T-helper 2 cell treated with Interferon-gamma antibody and Interleukin-4, amounts not matched to agents 5 μg/mL and 100 μg/mL, for 36 hours (primary cell): ENCODE data around the gene SLC26A2.

Source experiments
- DNase-seq: peaks from one replicate; pipeline ENCODE4 v3.0.0; 2021; ENCODE audit warnings: low spot score
- H3K27ac Mint-ChIP-seq: one replicate; pipeline ENCODE4 v1.8.0; 2021; ENCODE audit warnings: mild to moderate bottlenecking, mixed read lengths
- H3K27me3 Mint-ChIP-seq: one replicate; pipeline ENCODE4 v1.8.0; 2021; ENCODE audit warnings: low read depth, mixed read lengths
- H3K36me3 Mint-ChIP-seq: one replicate; pipeline ENCODE4 v1.8.0; 2021; ENCODE audit warnings: low read depth, mixed read lengths
- H3K4me1 Mint-ChIP-seq: one replicate; pipeline ENCODE4 v1.8.0; 2021; ENCODE audit warnings: low read depth, mixed read lengths
- H3K4me3 Mint-ChIP-seq: one replicate; pipeline ENCODE4 v1.8.0; 2022; ENCODE audit warnings: mild to moderate bottlenecking, moderate library complexity, mixed read lengths
- H3K9me3 Mint-ChIP-seq: one replicate; pipeline ENCODE4 v1.8.0; 2021; ENCODE audit warnings: mixed read lengths

SLC26A2 gene

DNA sequence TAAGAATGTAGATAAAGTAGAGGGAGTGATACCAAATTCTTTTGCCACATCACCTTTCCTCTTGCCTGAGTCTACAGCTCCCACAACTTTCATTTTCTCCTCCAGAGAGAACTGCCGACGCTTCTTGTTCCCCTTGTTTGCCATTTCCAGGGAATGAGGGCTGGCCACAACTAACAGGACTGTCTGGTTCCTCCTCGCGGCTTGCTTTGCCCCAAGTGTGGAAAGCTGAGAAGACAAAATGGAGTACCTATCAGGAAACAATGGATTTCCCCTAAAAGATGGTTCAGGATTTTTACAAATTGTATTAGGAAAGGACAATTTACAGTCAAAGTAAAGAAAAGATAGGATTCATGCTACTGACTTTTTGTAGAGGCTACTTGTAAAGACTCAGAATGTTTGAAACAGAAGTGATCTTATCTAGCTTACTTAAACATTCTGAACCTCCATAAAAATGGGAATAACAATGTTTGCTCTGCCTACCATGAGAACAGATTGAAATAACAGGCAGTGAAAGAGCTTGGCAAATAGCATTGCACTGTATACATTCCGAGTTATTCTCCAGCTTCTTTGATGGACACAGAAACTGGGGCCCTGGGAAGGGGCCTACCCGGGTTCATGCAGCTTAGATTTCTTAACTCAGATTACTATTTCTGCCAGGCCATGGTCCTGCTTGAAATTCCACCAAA, 35.8 kb downstream of the SLC26A2 start:
- Mint-ChIP-seq H3K27me3 (no peaks in the 10 kb centered on the region), H3K4me3 (no peak overlapping the region), H3K9me3 (no peaks in the 10 kb centered on the region), H3K4me1 (peaks cover 13% of the 10 kb centered on the region), H3K36me3 (peaks cover 1% of the 10 kb centered on the region), H3K27ac (no peak overlapping the region)
- no peak for DNase-seq

DNA sequence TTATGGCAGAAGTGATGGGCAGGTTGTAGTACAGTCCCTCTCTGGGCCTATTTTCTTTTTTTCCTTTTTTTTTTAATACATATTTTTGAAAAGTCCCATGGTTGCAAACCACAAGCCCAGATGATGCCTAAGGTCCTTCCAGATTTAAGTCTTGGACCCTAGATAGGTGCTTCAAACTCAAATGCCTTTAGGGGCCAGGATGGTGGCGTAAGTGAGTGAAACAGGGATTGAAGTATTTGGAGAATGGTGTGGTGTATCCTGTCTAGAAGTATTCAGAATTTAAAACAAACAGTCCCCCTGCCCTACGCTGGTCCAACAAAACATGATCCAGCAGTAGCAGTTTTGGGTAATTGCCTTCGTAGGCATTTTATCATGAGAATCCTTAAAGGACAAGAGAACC, 37.7 kb downstream of the SLC26A2 start:
- H3K27me3 Mint-ChIP-seq: no peaks in the 10 kb centered on the region
- DNase-seq: no peak
- no peak overlapping the region for H3K4me3 Mint-ChIP-seq
- H3K36me3 Mint-ChIP-seq: peaks cover 12% of the 10 kb centered on the region
- no peak overlapping the region for H3K27ac Mint-ChIP-seq
- peaks cover 28% of the 10 kb centered on the region for H3K4me1 Mint-ChIP-seq
- H3K9me3 Mint-ChIP-seq: no peaks in the 10 kb centered on the region

DNA sequence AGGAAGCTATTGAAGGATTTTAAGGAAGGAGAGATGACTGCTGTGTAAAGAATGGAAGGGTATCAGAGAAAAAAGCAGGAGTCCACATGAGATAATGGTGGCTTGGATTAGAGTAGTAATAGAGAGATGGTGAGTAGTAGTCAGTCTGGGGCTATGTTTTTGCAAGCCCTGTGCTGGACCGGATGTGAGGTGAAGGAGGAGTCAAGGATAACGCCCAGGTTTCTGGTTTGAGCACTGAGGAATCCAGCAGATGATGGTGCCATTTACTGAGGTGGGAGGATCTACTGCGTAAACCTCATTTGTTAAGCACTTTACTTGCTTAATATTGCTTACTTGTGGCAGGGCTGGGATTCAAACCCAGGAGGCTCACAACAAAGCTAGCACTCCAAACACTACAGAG, 38.8 kb downstream of the SLC26A2 start:
- Mint-ChIP-seq H3K36me3 (peaks cover 15% of the 10 kb centered on the region), H3K9me3 (no peaks in the 10 kb centered on the region), H3K27ac (peak overlapping the region; percentile 91), H3K27me3 (no peaks in the 10 kb centered on the region), H3K4me1 (peaks cover 31% of the 10 kb centered on the region), H3K4me3 (peak overlapping the region; percentile 91)
- no peak for DNase-seq

DNA sequence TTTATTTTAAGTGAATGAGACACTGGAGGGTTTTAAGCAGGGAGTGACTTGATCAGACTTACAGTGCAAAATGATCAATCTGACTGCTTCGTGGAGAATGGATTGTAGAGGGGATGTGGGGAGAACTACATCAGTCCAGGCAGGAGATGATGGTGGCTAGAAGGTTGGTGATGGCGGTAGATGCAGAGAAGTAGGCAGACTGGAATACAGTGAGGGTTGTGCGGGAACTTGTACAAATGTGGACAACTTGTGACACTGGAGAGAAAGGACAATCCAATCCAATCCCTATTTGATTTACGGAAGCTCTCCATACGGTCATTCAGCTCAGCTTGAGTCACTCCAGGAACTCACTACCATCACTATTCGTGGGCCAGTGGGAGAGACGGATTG, 39.3 kb downstream of the SLC26A2 start:
- Mint-ChIP-seq H3K27me3 (no peaks in the 10 kb centered on the region), H3K27ac (peak overlapping the region; percentile 91), H3K4me3 (peak overlapping the region; percentile 91), H3K36me3 (peaks cover 20% of the 10 kb centered on the region), H3K9me3 (no peaks in the 10 kb centered on the region), H3K4me1 (peaks cover 31% of the 10 kb centered on the region)
- DNase-seq: no peak

DNA sequence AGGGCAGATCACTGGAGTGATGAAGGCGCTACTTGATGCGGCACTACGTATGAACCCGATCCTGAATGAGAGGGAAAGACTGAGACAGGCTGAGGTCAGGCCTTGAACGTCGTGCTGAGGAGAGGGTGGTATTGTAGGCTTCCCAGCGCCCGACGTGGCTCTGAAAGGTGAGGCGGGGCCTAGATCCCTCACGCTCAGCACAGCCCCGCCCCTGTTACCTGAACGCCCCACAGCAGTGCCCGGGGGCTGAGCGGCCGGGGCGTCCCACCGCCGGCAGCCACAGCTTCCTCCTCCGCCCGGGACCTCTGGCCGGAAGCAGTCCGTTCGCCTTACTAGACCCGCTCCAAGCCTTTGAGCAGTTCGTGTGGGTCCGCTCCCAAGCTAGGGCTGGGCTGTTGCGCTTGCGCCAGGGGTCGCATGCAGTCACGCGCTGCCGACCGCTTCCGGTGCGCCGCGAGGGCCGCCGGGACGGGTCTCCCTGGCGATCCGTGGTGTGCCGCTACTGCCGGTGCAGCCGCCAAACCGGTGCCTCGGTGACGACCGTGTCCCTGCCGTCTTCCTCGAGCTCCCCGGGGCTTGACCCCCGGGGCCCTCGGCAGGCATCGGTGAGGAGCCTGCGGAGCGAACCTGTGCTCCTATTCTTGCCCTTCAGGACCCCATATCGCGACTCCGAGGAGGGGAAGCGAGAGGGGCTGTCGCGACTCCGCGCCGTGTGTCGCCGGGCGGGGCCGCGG, 39.9 kb downstream of the SLC26A2 start, which contains the start of the genes HMGXB3 and TIGD6:
HMGXB3 (plus strand) TSS at position 484 of the 734 bp plus-strand sequence. CDS start 4,114 bp downstream, outside the sequence.
TIGD6 (minus strand) TSS at position 399 of the 734 bp plus-strand sequence. CDS start 4,306 bp downstream, outside the sequence.
- H3K9me3 Mint-ChIP-seq: no peaks in the 10 kb centered on the region

DNA sequence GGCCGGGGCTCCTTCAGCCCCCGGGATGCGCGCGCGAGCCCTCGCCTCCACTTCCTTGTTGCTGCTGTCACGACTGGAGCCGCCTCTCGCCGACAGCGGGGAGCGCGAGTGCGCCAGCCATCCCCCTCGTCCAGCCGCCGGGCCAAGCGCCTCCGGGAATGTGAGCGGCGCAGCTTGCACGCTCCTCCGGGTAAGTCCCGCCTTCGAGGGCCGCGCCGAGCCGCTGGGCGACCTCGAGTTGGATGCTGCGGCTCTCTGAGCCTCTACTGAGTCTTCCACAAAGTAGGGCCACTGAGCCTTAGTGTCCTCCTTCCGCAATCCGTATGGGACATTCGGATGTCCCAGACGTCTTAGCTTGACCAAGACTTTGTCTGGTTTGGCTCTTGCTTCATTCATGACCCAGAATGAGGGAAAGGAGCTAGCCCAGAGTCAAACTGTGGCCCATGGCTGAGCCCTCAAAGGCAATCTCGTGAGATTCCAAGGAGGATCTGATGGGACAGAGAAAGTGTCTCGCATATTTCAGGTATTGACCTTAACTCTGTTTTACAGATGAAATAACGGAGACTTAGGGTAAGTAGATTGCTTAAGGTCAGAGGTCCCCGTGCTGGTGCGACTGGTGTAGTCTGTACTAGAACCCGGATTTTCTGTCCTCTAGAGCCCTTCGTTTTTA, 40.6 kb downstream of the SLC26A2 start:
- Mint-ChIP-seq H3K9me3 (no peaks in the 10 kb centered on the region), H3K4me3 (peak overlapping the region; percentile 94), H3K4me1 (peaks cover 31% of the 10 kb centered on the region), H3K27me3 (no peaks in the 10 kb centered on the region), H3K27ac (peak overlapping the region; percentile 97), H3K36me3 (peaks cover 27% of the 10 kb centered on the region)
- DNase-seq: peak; percentile 12

More for the DNA sequence above, 39.9 kb downstream of the SLC26A2 start, which contains the start of the genes HMGXB3 and TIGD6:
- peaks cover 22% of the 10 kb centered on the region for H3K36me3 Mint-ChIP-seq
- H3K4me1 Mint-ChIP-seq: peaks cover 31% of the 10 kb centered on the region
- DNase-seq: peak; percentile 91
- no peaks in the 10 kb centered on the region for H3K27me3 Mint-ChIP-seq
- peak within 1 kb of the TSS; percentile 94 for H3K4me3 Mint-ChIP-seq
- peak within 1 kb of the TSS; percentile 97 for H3K27ac Mint-ChIP-seq

DNA sequence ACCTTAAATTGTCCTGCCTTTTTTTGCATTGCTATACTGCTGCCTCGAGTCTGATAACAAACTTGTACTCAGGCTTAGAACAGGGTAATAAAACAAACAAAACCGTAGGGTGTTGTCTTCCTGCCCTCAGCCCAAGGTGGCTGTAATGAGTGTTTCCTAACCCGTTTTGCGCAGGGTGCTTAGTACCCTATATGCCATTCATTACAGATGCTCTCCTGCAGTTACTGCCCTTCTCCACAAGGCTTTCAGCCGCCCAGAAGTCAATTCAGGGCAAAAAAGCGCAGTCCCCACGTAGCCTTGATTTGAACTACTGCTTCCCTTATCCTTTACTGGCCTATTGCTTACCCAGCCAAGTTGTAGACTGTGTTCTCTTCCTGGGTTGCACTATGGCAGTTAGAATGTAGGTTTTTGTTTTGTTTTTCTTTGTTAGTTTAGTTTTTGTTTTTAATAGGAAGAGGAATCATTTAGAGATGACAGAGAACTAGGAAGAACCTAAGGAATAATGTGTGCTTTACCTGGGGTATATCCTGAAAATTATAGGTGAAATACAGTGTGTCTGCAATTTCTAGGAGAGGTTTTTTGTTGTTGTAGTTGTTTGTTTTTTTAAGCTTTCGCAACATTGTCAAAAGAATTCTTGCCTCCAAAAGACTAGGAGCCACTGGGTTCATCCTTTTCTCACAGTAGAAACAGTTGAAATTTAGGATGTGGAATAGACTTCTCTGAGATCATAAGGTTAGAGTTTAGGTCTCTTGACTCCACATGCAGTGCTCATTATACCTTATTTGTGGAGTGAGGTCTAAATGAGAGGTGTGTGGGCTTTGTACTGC, 41.3 kb downstream of the SLC26A2 start:
- no peaks in the 10 kb centered on the region for H3K27me3 Mint-ChIP-seq
- H3K27ac Mint-ChIP-seq: peak overlapping the region; percentile 97
- H3K36me3 Mint-ChIP-seq: peaks cover 30% of the 10 kb centered on the region
- DNase-seq: peak; percentile 65
- peak overlapping the region; percentile 94 for H3K4me3 Mint-ChIP-seq
- no peaks in the 10 kb centered on the region for H3K9me3 Mint-ChIP-seq
- H3K4me1 Mint-ChIP-seq: peaks cover 34% of the 10 kb centered on the region

DNA sequence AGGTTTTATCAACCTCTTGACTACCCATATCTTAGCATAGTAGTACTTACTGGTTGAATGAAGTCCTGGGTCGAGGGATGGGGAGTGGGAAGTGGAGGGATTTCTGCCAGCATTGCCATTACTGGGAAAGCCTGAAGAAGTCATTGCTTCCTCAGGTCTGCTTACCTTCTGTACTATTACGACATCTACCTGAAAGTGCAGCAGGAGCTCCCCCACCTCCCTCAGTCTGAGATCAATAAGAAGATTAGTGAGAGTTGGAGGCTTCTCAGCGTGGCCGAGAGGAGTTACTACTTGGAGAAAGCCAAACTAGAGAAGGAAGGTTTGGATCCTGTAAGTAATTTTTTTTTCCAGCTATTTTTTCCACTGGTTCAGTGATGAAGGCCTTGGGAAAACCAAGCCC, 45.8 kb downstream of the SLC26A2 start:
- DNase-seq: no peak
- H3K27me3 Mint-ChIP-seq: no peaks in the 10 kb centered on the region
- no peak overlapping the region for H3K4me3 Mint-ChIP-seq
- H3K27ac Mint-ChIP-seq: no peak overlapping the region
- peaks cover 54% of the 10 kb centered on the region for H3K36me3 Mint-ChIP-seq
- H3K9me3 Mint-ChIP-seq: no peaks in the 10 kb centered on the region
- H3K4me1 Mint-ChIP-seq: peaks cover 28% of the 10 kb centered on the region

DNA sequence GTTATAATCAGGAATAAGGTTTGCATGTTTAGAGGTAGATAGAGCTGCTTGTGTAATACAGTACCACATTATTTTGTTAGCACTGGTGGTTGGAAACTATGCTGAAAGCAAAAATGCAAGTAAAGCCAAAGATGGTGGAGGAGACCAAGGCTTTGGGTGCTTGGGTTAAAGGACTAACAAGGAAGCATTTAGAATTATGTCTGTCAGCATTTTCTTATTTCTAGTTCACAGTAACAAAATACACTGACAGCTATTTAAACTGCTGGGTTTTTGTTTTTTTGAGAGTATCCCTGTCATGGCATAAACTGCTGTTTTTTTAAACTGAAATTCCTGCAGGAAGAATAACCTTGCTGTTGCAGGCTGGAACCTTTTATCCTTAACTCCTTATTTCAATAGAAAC, 46.5 kb downstream of the SLC26A2 start:
- Mint-ChIP-seq H3K27ac (no peak overlapping the region), H3K4me1 (peaks cover 22% of the 10 kb centered on the region), H3K36me3 (peaks cover 54% of the 10 kb centered on the region), H3K4me3 (no peak overlapping the region), H3K9me3 (no peaks in the 10 kb centered on the region), H3K27me3 (no peaks in the 10 kb centered on the region)
- DNase-seq: no peak

DNA sequence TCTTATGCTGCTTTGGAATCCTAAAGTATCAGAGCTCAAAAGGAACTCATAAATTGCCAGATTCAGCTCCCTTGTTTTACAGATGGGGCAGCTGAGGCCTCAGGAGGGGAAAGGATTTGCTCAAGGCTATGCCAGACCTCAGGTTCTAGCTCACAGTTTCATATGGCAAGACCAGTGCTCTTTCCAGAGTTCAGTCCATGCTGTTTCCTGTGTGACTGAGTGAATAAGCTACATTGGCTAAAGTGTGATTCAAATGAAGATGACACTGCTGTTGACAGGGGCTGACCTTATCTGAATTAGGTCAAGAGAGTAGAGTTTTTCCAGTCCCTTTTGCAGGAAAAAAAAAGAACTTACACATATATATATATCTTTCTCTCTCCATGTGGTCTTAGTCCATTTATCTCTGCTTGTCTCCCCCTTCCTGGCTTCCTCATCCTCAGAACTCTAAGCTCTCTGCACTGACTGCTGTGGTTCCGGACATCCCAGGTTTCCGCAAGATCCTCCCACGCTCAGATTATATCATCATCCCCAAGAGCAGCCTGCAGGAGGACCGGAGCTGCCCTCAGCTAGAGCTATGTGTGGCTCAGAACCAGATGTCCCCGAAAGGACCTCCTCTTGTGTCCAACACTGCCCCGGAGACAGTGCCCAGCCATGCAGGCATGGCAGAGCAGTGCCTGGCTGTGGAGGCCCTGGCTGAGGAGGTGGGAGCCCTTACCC, 49.3 kb downstream of the SLC26A2 start:
- Mint-ChIP-seq H3K4me3 (no peak overlapping the region), H3K4me1 (peaks cover 10% of the 10 kb centered on the region), H3K36me3 (peaks cover 65% of the 10 kb centered on the region), H3K9me3 (peaks cover 4% of the 10 kb centered on the region), H3K27me3 (no peaks in the 10 kb centered on the region), H3K27ac (no peak overlapping the region)
- no peak for DNase-seq

DNA sequence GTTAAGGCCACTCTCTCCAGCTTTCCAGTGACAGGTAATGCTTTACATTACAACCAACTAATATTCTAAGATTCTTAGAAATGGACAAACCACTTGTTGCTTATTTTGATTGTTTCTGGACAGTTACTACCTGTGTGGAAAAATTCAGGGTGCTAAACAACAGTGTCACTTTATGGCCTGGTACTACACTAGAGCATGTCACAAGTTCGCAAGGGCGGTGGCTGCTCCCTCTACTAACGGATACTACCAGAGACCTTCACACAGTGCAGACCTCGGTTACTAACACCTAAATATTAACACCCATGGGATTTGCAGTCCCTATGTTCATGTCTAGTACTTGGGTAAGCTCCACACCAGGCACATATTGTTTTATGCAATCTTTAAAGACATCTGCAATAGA, 53.4 kb downstream of the SLC26A2 start:
- H3K4me3 Mint-ChIP-seq: no peak overlapping the region
- H3K36me3 Mint-ChIP-seq: peaks cover 80% of the 10 kb centered on the region
- H3K9me3 Mint-ChIP-seq: peaks cover 13% of the 10 kb centered on the region
- no peaks in the 10 kb centered on the region for H3K4me1 Mint-ChIP-seq
- no peak overlapping the region for H3K27ac Mint-ChIP-seq
- H3K27me3 Mint-ChIP-seq: no peaks in the 10 kb centered on the region
- no peak for DNase-seq

DNA sequence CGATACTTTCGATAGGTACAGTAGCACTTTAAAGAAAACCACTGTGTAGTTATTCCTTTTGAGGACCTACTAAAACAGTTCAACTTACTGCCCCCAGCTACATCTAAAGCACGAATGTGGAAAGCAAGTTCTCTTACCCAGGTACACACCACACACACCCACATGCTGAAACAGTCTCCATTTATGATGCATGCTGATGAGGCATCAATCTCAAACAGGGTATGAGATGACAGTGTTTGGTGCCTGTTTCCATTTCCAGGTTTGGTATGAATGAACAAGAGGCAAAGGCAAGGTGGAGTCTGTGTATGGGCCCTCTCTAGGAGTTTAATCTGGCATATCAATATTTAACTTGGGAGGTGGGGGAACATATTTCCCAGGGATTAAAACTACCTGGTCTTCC, 53.9 kb downstream of the SLC26A2 start:
- H3K27me3 Mint-ChIP-seq: no peaks in the 10 kb centered on the region
- H3K36me3 Mint-ChIP-seq: peaks cover 84% of the 10 kb centered on the region
- H3K4me3 Mint-ChIP-seq: no peak overlapping the region
- H3K27ac Mint-ChIP-seq: no peak overlapping the region
- H3K9me3 Mint-ChIP-seq: peaks cover 13% of the 10 kb centered on the region
- H3K4me1 Mint-ChIP-seq: no peaks in the 10 kb centered on the region
- DNase-seq: no peak

DNA sequence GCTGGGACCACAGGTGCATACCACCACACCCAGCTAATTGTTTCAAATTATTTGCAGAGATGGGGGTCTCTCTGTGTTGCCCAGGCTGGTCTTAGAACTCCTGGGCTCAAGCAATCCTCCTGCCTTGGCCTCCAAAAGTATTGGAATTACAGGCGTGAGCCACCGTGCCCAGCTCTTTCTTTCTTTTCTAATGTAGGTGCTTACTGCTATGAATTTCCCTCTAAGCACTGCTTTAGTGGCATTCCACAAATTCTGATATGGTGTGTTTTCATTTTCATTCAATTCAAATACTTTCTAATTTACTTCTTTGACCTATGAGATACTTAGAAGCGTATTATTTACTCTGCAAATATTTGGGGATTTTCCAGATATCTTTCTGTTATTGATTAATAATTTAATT, 54.9 kb downstream of the SLC26A2 start:
- Mint-ChIP-seq H3K36me3 (peaks cover 82% of the 10 kb centered on the region), H3K9me3 (peaks cover 13% of the 10 kb centered on the region), H3K27ac (no peak overlapping the region), H3K27me3 (no peaks in the 10 kb centered on the region), H3K4me1 (peaks cover 4% of the 10 kb centered on the region), H3K4me3 (no peak overlapping the region)
- DNase-seq: no peak
